Natural killer cell (primary cell): ENCODE data around the gene PCP4. TPM values are rescaled to one million over a fixed set of nuclear protein-coding genes. Genes with fewer than 3 reads are reported as not detected.

Experiments used
- ATAC-seq, 3 donors: fragments of 150-1000 bp in 2 of 3; fragments of 200-7000 bp in 1 of 3; cut with Tn5 transposase; 1 replicate in 1 of 3; 2 replicates in 2 of 3; pipeline ENCODE4 v1.10.0; 2021; ENCODE audit warnings: mild to moderate bottlenecking in 2 of 3, moderate library complexity in 2 of 3
- DNase-seq, 2 donors: peaks; one replicate each; pipeline versions ENCODE4 v3.0.0 to v3.0.0-alpha.2; 2013 to 2021; ENCODE audit warnings: mixed read lengths in 1 of 2
- H3K27ac ChIP-seq: one replicate; pipeline ENCODE4 v1.5.1; 2013; ENCODE audit warnings: mild to moderate bottlenecking, low read length
- H3K27me3 ChIP-seq: one replicate; pipeline ENCODE4 v1.6.1; 2013; ENCODE audit warnings: low read length; ENCODE audit not compliant: control insufficient read depth, insufficient read depth
- H3K36me3 ChIP-seq: one replicate; pipeline ENCODE4 v1.6.1; 2013; ENCODE audit warnings: low read length; ENCODE audit not compliant: control insufficient read depth, insufficient read depth
- H3K4me1 ChIP-seq: one replicate; pipeline ENCODE4 v1.6.1; 2013; ENCODE audit warnings: low read length; ENCODE audit not compliant: control insufficient read depth, insufficient read depth
- H3K4me3 ChIP-seq: one replicate; pipeline ENCODE4 v1.5.1; 2013; ENCODE audit warnings: low read length
- H3K9me3 ChIP-seq: one replicate; pipeline ENCODE4 v1.6.1; 2013; ENCODE audit warnings: low read length; ENCODE audit not compliant: control insufficient read depth, insufficient read depth
- H3K27ac Mint-ChIP-seq, 2 donors: one replicate each; pipeline ENCODE4 v1.8.0; 2022; ENCODE audit warnings: mild to moderate bottlenecking in 2 of 2, mixed read lengths in 2 of 2, moderate library complexity in 1 of 2
- H3K27me3 Mint-ChIP-seq, 2 donors: one replicate each; pipeline ENCODE4 v1.8.0; 2022; ENCODE audit warnings: low read depth in 2 of 2, mixed read lengths in 2 of 2
- H3K36me3 Mint-ChIP-seq: one replicate; pipeline ENCODE4 v1.8.0; 2022; ENCODE audit warnings: mixed read lengths
- H3K4me1 Mint-ChIP-seq, 2 donors: one replicate each; pipeline ENCODE4 v1.8.0; 2022; ENCODE audit warnings: mixed read lengths in 2 of 2
- H3K4me3 Mint-ChIP-seq: one replicate; pipeline ENCODE4 v1.8.0; 2022; ENCODE audit warnings: mild to moderate bottlenecking, moderate library complexity, mixed read lengths
- H3K9me3 Mint-ChIP-seq, 2 donors: one replicate each; pipeline ENCODE4 v1.8.0; 2022; ENCODE audit warnings: mixed read lengths in 2 of 2
- CTCF ChIP-seq: fragments of 200-600 bp; IDR thresholded peaks from one replicate; pipeline ENCODE4 v1.8.0; 2022; ENCODE audit warnings: antibody characterized with exemption
- WGBS: methylation state at CpG from one replicate; pipeline ENCODE4 v1.1.7; 2013; ENCODE audit warnings: missing lambda C conversion rate; ENCODE audit not compliant: insufficient coverage; 5-methylcytosine and 5-hydroxymethylcytosine counted together
- intact Hi-C: fragments of 100-400 bp; cut with micrococcal nuclease; formaldehyde crosslinking; loops from one replicate; pipeline ENCODE4 v1.14.2; 2022
- total RNA-seq, 4 donors: library from RNA; stranded (reverse); fragments of 120-200 nt in 1 of 4; gene quantifications; one replicate each; pipeline versions ENCODE4 v1.2.3 to v1.2.4, GENCODE V29; 2013 to 2022

Gene PCP4
- total RNA-seq, 3 donors from 2014 or later (not counting 1 experiment from before 2014, with no cell fraction given) = not detected

DNA sequence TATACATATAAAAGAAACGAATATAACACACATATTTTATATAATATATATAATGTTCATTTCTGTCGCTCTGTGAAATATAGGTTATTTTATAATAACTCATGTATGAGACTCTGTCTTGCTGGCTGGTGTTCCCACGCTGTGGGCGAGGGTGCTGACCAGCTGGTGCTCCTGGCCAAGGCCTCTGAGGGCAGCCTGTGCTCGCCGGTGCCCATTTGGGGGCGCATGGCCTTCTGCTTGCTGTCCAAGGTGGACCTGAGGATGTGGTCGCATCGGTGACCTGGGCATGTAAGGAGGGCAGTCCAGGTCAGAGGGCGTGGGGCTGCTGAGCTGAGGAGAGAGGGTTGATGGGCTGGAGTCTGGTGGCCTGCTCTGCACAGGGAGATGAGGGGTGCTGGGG is 1.1 kb upstream of the PCP4 start:
- H3K4me1 ChIP-seq = no peaks in the 10 kb centered on the region

DNA sequence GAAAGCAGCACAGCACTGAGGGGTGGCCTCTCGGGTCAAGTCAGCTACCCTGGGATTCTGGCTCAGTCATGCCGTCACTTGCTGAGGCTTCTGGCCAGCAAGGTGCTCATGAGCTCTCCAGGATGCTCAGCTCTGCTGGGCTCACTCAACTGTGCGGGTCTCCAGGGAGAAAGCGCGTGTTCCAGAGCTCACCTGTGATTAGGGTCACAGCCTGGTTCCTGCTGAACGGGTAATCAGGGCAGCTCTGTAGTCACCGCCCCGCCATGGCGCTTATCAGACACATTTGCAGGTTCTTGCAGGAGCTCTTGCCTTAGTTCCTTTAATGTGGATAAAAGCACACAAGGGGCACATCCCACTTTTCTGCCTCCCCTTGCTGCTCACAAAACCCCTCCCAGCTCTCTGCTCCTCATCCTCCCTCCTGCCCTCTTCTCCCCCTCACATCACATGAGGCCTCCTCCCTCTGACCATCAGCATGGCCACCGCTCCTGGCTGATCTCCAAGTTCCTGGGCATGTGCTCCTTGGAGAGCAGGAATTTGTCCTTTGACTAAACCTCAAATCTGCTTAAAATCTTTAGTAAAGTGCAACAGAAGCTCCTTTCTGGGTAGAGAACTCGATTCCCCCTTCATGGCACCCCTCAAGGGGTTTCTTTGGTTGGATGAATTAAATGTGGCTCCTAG is 2.0 kb downstream of the PCP4 start:
- 84% methylated on average over 10 of the region's 11 CpGs for WGBS
- TF ChIP-seq CTCF = no peak

More for the DNA sequence above, 1.1 kb upstream of the PCP4 start:
- H3K36me3 ChIP-seq = no peaks in the 10 kb centered on the region
- no peaks in the 10 kb centered on the region for H3K27me3 ChIP-seq
- TF ChIP-seq CTCF = no peak
- H3K9me3 ChIP-seq = no peaks in the 10 kb centered on the region
- ATAC-seq (no peak), DNase-seq (no peak)
- 85% methylated on average over 8 of the region's 10 CpGs for WGBS
- Mint-ChIP-seq H3K27ac (no peak overlapping the region), H3K9me3 (no peaks in the 10 kb centered on the region), H3K36me3 (no peaks in the 10 kb centered on the region), H3K27me3 (no peaks in the 10 kb centered on the region), H3K4me1 (no peaks in the 10 kb centered on the region), H3K4me3 (no peak overlapping the region)
- no peak overlapping the region for H3K4me3 ChIP-seq
- no peak overlapping the region for H3K27ac ChIP-seq
- intact Hi-C loops = no loop called here

DNA sequence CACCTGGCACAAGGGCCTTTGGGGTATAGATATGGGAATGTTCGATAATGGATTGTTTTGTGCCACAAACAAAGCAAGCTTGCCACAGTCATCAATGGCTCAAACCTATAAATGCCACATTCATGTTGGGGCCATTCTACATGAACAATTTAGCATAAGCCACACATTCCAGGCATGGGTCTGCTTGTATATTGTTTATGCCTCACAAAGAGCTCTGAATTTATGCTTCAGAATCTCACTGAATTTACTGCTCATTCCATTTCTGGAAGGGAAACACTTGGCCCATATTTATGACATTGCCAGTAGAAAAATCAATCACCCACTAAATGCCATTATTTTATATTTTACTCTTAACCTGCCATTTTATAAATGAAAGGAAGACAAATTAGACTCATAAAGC is 6.4 kb downstream of the PCP4 start:
- no peak for TF ChIP-seq CTCF
- Histone ChIP-seq H3K4me1 (no peaks in the 10 kb centered on the region), H3K27ac (no peak overlapping the region), H3K27me3 (no peaks in the 10 kb centered on the region), H3K4me3 (no peak overlapping the region), H3K9me3 (no peaks in the 10 kb centered on the region), H3K36me3 (no peaks in the 10 kb centered on the region)
- Mint-ChIP-seq H3K4me1 (no peaks in the 10 kb centered on the region), H3K27ac (no peak overlapping the region), H3K36me3 (no peaks in the 10 kb centered on the region), H3K27me3 (no peaks in the 10 kb centered on the region), H3K4me3 (no peak overlapping the region), H3K9me3 (no peaks in the 10 kb centered on the region)
- 100% methylated on average over 1 of the region's 1 CpG for WGBS
- ATAC-seq (no peak), DNase-seq (no peak)
- intact Hi-C loops = no loop called here

More for the DNA sequence above, 2.0 kb downstream of the PCP4 start:
- H3K4me3 Mint-ChIP-seq = no peak overlapping the region
- no peaks in the 10 kb centered on the region for H3K4me1 ChIP-seq
- H3K27me3 Mint-ChIP-seq = no peaks in the 10 kb centered on the region
- H3K4me1 Mint-ChIP-seq = no peaks in the 10 kb centered on the region
- H3K4me3 ChIP-seq = no peak overlapping the region
- H3K27ac ChIP-seq = no peak overlapping the region
- intact Hi-C loops = no loop called here
- H3K9me3 Mint-ChIP-seq = no peaks in the 10 kb centered on the region
- H3K27me3 ChIP-seq = no peaks in the 10 kb centered on the region
- H3K9me3 ChIP-seq = no peaks in the 10 kb centered on the region
- DNase-seq (no peak), ATAC-seq (no peak)
- H3K36me3 ChIP-seq = no peaks in the 10 kb centered on the region
- no peak overlapping the region for H3K27ac Mint-ChIP-seq
- H3K36me3 Mint-ChIP-seq = no peaks in the 10 kb centered on the region

DNA sequence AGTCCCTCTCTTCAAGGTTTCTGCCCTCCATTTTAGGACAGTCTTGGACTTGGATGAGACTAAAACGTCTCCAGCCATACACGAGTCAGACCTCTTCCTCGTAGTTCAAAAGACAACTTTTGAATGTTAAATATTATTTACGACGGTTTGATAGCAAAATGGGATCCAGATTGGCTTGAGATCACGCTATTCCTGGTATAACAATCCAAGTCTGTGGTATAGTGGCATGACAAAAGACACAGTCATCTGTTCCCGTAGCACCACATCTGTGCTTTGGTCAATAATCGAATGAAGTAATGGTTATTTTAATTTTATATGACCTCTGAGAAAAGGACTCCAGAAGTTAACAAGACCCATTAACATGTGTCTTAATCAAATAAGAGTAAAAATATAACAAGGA is 7.0 kb downstream of the PCP4 start:
- Mint-ChIP-seq H3K4me3 (no peak overlapping the region), H3K36me3 (no peaks in the 10 kb centered on the region), H3K27ac (no peak overlapping the region), H3K27me3 (no peaks in the 10 kb centered on the region), H3K4me1 (no peaks in the 10 kb centered on the region), H3K9me3 (no peaks in the 10 kb centered on the region)
- Histone ChIP-seq H3K9me3 (no peaks in the 10 kb centered on the region), H3K4me3 (no peak overlapping the region), H3K36me3 (no peaks in the 10 kb centered on the region), H3K27ac (no peak overlapping the region), H3K4me1 (no peaks in the 10 kb centered on the region), H3K27me3 (no peaks in the 10 kb centered on the region)
- no peak for ATAC-seq
- intact Hi-C loops = no loop called here
- 91% methylated on average over 7 of the region's 8 CpGs for WGBS
- no peak for TF ChIP-seq CTCF
- no peak for DNase-seq
